ENCODE results near the gene NLK.

DNA sequence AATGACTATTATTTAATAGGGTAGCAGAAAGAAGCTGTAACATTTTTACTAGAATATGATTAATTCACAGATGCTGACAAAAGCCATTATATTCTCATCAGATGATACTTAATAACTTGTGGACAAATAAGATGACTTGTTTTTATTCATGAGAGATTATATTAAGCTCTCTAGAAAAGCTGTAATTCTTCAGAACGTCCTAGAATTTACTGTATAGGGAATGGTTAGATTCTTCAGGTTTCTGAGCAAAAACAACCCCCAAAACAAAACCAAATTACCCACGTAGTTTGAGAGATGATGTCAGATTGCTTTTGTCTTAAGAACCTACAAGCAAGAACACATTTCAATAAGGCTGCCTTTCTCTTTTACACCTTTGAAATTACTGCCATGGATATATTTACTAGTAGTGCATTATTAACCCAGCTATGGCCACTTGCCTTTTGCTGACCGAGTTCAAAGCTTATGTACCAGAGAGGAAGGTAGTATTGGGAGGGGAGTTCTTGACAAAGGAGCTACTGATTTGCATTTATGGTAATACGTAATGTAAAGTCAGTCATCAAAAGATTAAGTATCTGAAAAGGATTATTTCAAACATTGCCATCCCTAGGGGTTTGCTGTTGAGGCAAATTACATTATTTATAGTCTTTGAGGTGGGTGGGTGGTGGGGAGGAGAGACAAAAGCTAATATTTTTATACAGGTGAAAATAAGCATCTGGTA, 51.7 kb downstream of the NLK start:
- no peak for TF ChIP-seq CTCF (IDR thresholded peaks at IDR 0.05; ENCODE audit: insufficient read depth, low read depth, low read length)
- no peak for TF ChIP-seq EZH2 (IDR thresholded peaks at IDR 0.05; ENCODE audit: insufficient read depth, low read length)

Measured in astrocyte (in vitro differentiated cells and primary cell).